8988T (cell line): ENCODE data around the gene TSC22D4.
"Not testable (repeated sequence)": the region's sequence is repeated elsewhere in the genome, so short reads cannot be mapped to it uniquely, and the experiment has no call there.

Source experiments
- DNase-seq: peaks from one replicate; pipeline ENCODE4 v3.0.0; 2011

Gene TSC22D4

DNA sequence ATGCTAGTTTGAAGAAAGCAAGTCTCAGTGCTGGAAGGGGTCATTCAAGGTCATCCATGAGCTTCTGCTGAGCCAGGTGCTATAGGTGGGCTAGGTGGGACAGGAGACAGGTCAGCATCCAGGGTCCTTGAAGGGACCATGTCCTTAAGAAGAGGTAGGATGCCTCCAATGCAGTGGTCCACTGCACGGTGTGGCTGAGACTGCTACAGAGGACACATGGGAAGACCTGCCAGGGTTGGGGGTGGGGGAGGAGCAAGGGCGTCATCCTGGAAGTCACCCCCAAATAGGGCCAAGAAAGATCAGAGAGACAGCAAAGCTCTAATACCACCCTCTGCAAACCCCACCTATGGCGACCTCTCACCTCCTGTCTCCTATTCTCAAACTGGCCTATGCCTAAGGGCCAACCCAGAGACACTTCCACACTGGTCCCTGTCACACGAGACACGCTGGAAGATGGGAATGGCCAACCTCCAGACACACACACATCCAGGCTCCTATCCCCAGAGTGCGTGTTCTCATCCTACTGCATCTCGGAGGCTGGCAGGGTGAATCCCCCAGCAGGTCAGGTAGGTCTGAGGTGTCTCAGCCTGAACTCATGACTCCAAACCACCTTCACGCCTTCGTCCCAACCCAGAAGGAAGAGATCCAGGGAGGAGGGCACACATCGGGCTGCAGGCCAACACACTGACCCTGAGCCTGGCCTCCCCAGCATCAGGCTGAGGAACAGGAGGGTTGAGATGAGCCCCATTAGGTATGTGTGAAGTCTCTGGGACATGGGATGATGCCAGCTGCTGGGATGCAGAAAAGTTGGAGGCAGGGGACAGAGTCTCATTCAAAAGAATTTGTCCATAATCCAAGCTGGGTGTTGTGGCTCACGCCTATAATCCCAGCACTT lies 37.1 kb downstream of the TSC22D4 start:
- no peak for DNase-seq

DNA sequence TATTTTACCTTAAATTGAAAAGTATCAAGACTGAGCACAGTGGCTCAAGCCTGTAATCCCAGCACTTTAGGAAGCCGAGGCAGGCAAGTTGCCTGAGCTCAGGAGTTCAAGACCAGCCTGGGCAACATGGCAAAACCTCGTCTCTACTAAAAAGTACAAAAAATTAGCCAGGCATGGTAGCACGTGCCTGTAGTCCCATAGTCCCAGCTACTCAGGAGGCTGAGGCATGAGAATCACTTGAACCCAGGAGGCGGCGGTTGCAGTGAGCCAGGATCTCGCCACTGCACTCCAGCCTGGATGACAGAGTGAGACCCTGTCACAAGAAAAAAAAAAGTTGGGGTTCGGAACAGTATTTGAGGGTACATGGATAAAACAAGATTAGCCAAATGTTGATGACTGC lies 39.8 kb downstream of the TSC22D4 start:
- not testable (repeated sequence) for DNase-seq

DNA sequence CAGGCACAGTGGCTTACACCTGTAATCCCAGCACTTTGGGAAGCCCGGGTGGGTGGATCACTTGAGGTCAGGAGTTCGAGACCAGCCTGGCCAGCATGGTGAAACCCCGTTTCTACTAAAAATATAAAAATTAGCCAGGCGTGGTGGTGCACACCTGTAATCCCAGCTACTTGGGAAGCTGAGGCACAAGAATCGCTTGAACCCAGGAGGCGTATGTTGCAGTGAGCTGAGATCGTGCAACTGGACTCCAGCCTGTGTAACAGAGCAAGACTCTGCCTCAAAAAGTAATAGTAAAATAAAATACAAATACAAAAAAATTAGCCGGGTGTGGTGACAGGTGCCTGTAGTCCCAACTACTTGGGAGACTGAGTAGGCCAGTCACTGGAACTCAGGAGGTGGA lies 40.3 kb downstream of the TSC22D4 start:
- DNase-seq: not testable (repeated sequence)

DNA sequence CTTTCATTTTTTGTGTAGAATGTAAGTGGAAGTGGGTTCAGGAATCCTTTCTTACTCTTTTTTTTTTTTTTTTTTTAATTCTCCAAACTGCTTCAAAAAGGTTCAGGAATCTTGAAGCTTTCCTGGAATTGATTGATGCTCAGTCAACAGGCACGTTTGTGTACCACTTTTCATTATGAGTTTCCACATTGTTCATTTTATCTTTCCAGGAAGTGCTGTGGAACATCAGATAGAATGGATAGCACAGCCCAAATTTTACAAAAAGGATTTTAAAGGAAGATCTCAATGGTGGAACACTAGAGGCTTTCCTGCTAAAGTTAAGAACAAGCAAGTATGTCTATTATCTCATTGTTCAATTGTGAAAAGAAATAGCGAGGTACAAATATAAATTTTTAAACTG lies 40.8 kb downstream of the TSC22D4 start:
- no peak for DNase-seq

DNA sequence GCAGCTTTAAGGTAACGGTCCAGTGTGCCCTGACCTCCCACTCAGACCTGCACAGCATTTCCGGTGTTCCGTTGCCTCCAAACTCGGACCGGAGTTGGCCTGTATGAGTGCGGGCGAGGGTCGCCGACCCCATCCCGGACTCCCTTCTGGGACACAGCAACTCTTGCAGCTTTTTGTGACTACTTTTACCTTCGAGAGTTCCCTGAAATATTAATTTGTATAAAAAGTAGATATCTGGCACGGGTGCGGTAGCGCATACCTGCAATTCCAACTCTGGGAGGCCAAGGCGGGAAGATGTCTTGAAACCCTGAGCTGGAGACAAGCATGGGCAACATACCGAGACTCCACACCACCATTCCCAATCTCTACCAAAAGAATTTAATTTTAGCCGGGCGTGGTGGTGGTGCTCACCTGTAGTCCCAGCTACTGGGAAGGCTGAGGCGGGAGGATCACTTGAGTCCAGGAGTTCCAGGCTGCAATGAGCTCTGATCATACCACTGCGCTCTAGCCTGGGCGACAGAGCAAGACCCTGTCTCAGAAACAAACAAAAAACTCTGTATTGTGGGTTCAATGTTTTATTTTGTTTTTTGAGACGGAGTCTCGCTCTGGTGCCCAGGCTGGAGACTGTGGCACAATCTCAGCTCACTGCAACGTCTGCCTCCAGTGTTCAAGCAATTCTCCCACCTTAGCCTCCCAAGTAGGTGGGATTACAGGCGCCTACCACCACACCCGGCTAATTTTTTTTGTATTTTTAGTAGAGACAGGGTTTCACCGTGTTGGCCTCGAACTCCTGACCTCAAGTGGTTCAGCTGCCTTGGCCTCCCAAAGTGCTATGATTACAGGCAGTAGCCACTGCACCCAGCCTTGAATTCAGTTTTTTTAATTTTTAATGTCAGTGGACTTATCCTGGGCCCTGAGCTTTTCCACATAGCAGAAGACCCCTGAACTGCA lies 41.6 kb downstream of the TSC22D4 start:
- no peak for DNase-seq

DNA sequence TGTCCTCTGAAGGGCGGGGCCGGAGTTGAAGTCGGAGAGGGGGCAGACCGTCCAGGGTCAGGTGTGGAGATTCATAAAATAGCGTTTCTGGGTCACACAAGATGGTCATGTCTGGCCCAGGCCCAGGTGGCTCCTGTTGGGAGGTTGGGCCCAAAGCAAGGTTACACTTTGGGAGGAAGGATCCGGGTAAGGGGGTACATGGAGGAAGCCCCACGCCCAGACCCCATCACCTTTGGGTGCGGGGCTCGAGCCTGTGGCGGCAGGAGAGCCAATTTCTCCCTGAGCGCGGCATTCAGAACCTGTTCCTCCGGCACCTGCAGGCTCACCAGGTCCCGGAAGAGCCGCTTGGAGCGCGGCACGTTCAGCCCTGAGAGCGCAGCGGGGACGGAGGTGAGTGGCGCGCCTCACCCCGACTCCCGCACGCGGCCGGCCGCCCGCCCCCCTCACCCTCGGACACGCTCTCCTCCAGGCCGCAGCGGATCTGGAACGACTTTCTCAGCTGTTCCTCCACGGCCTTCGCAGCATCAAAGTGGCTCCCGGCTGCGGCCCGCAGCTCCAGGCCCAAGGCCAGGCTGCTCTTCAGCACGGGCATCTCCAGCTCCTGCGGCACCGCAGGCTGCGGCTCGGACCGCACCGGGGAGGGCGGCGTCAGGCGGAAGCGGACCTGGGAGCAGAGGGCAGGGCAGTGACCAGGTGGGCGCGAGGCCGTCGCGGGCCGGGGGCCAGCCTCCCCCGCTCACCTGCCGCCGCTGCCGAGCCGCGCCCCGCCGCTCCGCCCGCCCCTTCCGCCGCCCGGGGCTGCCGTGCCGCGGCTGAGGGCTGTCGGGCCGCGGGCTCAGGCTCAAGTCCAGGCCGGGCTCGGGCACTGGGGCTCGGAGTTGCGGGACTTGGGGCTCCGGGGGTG lies 43.4 kb downstream of the TSC22D4 start:
- peak; percentile 56 for DNase-seq

DNA sequence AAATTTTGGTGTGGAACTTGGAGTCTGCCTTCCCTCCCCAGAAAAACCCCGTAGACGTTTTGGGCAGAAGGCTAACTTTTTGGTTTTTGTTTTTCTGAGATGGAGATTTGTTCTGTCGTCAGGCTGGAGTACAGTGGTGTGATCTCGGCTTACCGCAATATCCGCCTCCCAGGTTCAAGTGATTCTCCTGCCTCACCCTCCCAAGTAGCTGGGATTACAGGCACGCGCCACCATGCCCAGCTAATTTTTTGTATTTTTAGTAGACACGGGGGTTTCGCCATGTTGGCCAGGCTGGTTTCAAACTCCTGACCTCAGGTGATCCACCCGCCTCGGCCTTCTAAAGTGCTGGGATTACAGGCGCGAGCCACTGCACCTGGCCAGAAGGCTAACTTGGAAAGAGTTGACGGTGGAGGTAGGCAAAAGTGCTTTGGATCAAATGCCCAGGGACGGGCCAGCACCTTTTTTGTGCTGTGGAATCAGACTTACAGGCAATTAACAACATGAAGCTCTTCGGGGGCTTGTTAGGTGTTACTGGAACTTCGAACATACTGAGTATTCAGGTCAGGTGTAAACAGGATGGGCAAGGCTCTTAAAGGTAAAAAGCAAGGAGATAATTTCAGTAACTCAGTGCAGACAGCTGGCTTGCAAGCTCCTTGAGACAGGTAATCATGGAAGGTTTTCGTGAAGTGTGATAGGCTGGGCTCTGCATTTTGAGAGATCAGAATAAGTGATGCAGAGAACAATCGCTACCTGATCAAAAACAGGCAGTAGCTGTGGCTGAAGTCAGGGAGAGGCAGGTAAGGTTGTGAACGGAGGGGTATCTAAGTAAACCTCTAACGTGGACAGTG lies 44.5 kb downstream of the TSC22D4 start:
- no peak for DNase-seq

DNA sequence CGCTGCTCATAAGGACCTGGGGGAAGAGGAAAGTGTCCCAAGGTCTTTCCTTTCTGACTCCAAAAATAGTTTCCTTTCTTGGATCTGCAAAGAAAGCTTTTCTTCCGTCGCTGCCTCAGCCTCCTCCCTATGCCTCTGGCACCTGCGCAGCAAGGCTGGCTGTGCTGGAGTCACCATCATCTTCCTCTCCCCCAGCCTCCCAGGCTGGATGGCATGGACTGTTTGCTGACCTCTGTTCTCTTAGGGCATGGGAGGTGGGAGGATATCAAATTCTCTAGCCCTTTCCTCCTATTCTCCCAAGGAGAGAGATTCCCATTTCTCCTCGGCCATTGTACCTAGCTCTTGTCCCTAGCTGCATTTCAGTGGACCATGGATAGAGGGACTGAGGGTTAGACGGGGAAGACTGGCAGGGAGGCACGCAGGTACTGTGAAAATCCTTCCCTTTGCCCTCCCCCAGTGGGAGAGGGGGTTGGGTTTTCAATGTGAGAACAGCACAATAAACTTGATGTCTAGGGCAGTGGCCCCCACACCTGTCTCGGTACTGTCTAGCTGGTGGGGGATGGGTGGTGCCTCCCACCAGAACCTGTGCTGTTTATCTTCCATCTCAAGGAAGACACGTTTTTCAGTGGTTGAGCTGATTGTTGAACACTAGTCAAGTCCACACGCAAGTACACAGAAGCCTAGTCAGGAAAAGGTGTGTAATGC lies 45.3 kb downstream of the TSC22D4 start:
- no peak for DNase-seq

DNA sequence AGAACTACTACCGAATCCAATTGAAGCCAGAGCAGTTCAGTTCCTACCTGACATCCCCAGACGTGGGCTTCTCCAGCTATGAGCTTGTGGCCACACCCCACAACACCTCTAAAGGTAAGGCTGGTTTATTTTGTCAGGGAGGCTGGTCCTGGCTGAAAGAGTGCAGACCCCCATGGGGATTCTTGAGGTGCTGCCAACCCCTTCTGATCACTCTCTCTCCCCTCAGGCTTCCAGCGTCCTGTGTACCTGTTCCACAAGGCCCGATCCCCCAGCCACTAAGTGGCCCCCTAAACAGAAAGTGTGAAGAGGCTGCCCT lies 45.8 kb downstream of the TSC22D4 start:
- no peak for DNase-seq

DNA sequence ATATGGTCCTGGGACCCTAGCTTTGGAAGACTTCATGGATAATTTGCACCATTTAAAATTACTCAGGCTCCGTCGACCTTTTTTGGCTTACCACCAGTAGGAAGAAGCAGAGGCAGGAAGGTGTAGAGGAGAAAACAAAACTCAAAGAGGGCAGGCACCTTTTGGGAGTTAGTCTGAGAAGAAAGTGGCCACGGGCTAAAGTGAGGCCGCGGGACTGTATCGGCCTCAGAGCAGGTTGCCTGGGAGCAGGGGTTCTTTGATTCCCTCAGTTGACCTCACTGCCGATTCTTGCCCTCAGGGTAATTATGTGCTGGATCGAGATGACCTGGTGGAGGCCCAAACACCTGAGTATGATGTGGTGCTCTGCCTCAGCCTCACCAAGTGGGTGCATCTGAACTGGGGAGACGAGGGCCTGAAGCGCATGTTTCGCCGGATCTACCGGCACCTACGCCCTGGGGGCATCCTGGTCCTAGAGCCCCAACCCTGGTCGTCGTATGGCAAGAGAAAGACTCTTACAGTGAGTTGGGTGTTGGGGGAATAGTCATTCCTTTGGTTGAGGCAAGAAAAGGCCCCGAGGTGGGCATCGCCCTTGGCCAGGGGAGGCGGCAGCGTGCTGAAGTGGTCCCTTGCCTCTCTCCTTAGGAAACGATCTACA lies 46.3 kb downstream of the TSC22D4 start:
- no peak for DNase-seq

DNA sequence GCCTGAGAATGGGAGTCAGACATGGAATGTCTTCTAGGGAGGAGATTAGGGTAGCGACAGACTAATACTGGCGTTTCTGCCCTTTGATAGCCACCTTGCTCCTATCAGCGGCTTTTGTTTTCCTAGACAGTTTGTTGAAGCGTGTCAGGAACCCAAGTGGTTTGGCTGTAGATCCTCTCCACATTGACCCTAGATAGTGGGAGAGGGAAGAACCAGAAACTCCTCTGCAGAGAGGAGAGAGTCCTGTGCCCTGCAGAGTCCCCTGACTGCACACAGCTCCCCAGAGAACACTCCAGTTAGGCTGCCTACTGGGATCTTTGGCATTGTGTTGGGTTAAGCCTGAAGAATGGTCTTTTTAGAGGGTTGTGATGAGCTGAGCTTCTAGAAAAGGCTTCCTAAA lies 47.0 kb downstream of the TSC22D4 start:
- DNase-seq: no peak

DNA sequence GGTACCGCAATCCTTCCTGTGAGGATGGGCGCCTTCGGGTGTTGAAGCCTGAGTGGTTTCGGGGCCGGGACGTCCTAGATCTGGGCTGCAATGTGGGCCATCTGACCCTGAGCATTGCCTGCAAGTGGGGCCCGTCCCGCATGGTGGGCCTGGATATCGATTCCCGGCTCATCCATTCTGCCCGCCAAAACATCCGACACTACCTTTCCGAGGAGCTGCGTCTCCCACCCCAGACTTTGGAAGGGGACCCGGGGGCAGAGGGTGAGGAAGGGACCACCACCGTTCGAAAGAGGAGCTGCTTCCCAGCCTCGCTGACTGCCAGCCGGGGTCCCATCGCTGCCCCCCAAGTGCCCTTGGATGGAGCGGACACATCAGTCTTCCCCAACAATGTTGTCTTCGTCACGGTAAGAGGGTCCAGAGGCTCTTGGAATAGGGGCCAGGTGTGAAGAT lies 47.7 kb downstream of the TSC22D4 start:
- no peak for DNase-seq

DNA sequence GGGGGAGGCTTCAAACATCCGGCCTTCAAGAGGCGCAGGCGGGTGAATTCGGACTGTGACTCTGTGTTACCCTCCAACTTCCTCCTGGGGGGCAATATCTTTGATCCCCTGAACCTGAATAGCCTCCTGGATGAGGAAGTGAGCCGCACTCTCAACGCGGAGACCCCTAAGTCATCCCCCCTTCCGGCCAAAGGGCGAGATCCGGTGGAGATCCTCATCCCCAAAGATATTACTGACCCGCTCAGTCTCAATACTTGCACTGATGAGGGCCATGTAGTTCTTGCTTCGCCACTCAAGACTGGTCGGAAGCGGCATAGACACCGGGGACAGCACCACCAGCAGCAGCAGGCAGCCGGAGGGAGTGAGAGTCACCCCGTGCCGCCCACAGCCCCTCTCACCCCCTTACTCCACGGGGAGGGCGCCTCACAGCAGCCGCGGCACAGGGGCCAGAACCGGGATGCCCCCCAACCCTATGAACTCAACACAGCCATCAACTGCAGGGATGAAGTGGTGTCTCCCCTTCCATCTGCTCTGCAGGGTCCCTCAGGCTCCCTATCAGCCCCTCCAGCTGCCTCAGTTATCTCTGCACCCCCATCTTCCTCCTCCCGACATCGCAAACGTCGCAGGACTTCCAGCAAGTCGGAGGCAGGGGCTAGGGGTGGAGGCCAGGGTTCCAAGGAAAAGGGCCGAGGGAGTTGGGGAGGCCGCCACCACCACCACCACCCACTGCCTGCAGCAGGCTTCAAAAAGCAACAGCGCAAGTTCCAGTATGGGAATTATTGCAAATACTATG lies 48.3 kb downstream of the TSC22D4 start:
- no peak for DNase-seq

DNA sequence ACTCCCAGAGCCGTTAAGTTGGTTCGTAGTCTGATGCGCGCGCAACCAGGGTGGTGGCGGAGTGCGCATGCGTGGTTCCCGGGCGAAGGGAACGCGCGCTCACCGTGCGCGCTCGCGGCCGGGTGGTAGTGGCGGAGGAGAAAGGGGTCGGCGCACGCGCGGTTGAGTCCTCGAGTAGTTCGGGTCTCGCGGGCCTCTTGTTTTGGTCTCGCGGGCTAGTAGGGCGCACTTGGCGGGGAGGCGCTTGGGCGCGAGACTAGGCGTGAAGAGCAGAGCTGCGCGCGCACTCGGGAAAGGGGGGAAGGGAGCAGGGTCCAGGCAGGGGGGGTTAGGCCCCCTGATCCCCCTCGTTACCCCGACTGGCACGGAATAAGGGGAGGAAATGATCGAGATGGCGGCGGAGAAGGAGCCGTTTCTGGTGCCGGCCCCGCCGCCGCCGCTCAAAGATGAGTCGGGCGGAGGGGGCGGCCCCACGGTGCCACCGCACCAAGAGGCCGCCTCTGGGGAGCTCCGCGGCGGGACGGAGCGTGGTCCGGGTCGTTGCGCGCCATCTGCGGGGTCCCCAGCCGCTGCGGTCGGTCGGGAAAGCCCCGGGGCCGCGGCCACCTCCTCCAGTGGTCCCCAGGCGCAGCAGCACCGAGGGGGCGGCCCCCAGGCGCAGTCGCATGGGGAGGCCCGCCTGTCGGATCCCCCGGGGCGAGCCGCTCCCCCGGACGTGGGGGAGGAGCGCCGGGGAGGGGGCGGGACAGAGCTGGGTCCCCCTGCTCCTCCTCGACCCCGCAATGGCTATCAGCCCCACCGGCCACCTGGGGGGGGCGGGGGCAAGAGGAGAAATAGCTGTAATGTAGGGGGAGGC lies 49.1 kb downstream of the TSC22D4 start, which contains the start of gene MEPCE:
TSS of gene MEPCE (plus strand) at position 195 of the 856 bp plus-strand sequence. CDS start at position 383, 188 bp downstream.
- DNase-seq: peak; percentile 97

DNA sequence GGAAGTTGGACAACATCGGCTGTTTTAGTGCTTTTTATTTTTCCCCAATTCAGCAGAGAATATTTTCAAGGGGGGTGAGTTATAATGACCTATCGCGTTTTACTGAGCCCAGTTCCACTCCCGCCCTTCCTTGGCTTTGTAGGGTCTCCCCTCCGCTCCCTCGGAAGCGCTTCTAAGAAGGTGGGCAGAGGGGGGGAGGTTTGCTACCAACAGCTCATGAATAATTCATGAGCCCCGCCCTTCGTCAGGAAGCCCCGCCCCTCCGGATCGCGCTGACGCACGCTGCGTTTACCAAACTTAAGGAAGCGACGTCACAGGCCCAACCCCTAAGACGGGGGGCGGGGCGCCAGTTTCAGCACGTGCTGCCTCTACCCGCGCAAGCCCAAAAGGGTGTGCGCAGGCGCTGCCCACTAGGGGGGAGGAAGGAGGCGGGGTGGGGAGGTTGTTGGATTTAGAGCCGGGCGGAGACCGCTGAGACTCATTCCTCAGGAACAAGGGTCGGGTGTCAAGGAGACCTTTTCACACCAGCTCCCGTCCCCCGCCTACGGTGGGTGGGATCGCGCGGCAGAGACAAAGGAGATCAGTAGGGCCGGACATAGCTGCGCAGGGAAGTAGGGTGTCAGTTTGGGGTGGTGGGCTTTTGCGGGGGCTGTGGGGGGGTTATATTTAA lies 49.9 kb downstream of the TSC22D4 start:
- peak; percentile 88 for DNase-seq

DNA sequence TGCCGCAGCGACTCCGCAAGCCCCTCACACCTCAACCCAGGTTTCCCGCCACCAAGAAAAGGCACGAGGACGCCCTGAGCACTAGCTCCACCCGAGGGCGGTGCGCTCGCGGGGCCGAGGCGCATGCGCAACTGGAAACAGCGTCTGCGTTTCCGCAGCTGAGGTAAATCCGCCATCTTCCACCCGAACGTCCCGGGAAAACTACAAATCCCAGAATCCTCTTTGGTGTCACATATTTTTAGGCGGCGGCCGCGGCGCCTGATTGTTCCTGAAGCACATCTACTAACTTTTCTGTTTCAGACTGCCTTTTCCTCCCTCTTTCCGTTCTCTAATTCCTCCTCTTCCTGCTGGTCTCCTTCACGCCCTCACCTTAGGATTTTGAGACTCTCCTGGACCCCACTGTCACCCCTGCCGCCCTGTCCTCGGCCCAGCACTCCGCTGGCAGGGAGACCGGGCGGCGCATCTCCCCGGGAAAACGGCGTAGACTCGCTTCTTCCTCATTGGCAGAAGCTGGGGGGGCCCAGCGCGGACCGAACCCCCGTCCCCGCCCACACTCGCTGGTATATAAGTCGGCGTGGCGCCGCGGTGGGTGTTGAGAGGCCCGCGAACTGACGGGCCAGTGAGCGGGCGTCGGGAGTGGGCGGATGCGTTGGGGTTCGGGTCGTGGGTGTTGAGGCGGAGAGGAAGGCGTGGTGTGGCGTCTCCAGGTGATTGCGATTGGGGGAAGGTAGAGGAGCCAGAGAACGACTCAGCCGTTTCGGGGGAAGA lies 50.6 kb downstream of the TSC22D4 start, which contains the start of gene ZCWPW1:
TSS of gene ZCWPW1 (minus strand) at position 505 of the 768 bp plus-strand sequence. CDS start 8,054 bp downstream, outside the sequence.
- DNase-seq: no peak

DNA sequence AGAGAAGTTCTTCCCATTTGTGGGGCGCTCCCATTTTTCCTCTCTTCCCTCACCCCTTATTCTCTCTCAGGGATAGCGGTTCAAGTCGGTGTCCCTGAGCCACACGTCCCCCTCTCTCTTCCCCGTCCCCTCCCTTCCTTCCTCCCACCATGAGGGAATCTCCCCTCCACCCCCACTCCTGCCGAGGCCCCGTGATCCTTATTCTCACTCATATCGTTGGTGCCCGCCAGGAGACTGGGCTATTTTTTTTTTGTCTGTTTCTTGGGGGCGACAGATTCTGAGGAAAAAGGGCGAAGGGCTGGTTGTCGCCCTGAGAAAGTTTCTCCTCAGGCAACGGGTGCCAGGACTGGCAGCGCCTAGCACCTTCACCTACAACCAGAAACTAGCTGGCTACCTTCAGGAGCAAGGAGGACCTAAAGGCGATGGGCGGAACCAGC lies 51.2 kb downstream of the TSC22D4 start:
- DNase-seq: no peak
